HUES64 (cell line): ENCODE measurements around the gene SLITRK3.

ENCODE experiments used
- H3K27ac ChIP-seq: 2 replicates; pipeline ENCODE4 v1.7.0; 2013; ENCODE audit warnings: low read depth, low read length, inconsistent platforms
- H3K27me3 ChIP-seq: 2 replicates; pipeline ENCODE4 v1.6.1; 2013; ENCODE audit warnings: mild to moderate bottlenecking, low read length; ENCODE audit not compliant: insufficient read depth
- H3K36me3 ChIP-seq: 2 replicates; pipeline ENCODE4 v1.6.1; 2013; ENCODE audit warnings: mild to moderate bottlenecking, low read length; ENCODE audit not compliant: insufficient read depth
- H3K4me1 ChIP-seq: 2 replicates; pipeline ENCODE4 v1.6.1; 2013; ENCODE audit warnings: mild to moderate bottlenecking, low read length, moderate library complexity; ENCODE audit not compliant: insufficient read depth
- H3K4me3 ChIP-seq: 2 replicates; pipeline ENCODE4 v1.5.1; 2013; ENCODE audit warnings: mild to moderate bottlenecking, low read length, moderate library complexity
- H3K9ac ChIP-seq: 2 replicates; pipeline ENCODE4 v1.6.1; 2013; ENCODE audit warnings: mild to moderate bottlenecking, low read depth, low read length
- H3K9me3 ChIP-seq: 2 replicates; pipeline ENCODE4 v1.6.1; 2013; ENCODE audit warnings: low read depth, low read length; ENCODE audit not compliant: insufficient read depth
- WGBS: fragments of 150-250, 120-280 bp; methylation state at CpG from one replicate; pipeline ENCODE4 v1.1.7; 2013; ENCODE audit warnings: missing lambda C conversion rate; 5-methylcytosine and 5-hydroxymethylcytosine counted together

SLITRK3 gene

GRCh38 chr3:165204445-165204844 is 8.3 kb upstream of the SLITRK3 start:
- Histone ChIP-seq H3K9me3 (no peaks in the 10 kb centered on the region), H3K4me3 (no peak overlapping the region), H3K27me3 (peaks cover 18% of the 10 kb centered on the region), H3K36me3 (no peaks in the 10 kb centered on the region), H3K9ac (no peak overlapping the region), H3K4me1 (no peaks in the 10 kb centered on the region), H3K27ac (no peak overlapping the region)
- 92% methylated on average over 1 of the region's 1 CpG for WGBS

GRCh38 chr3:165202995-165203394 is 6.8 kb upstream of the SLITRK3 start:
- peaks cover 31% of the 10 kb centered on the region for H3K27me3 ChIP-seq
- H3K9ac ChIP-seq = no peak overlapping the region
- H3K4me1 ChIP-seq = no peaks in the 10 kb centered on the region
- 93% methylated on average over 4 of the region's 5 CpGs for WGBS
- no peak overlapping the region for H3K27ac ChIP-seq
- no peaks in the 10 kb centered on the region for H3K36me3 ChIP-seq
- H3K4me3 ChIP-seq = no peak overlapping the region
- no peaks in the 10 kb centered on the region for H3K9me3 ChIP-seq

GRCh38 chr3:165201964-165202363 is 5.8 kb upstream of the SLITRK3 start:
- no CpG with 5 or more reads among the region's 2 CpGs for WGBS

GRCh38 chr3:165197481-165197800 is 1.3 kb upstream of the SLITRK3 start:
- Histone ChIP-seq H3K27me3 (peaks cover 71% of the 10 kb centered on the region), H3K4me1 (peaks cover 14% of the 10 kb centered on the region), H3K9me3 (no peaks in the 10 kb centered on the region), H3K36me3 (no peaks in the 10 kb centered on the region), H3K4me3 (peak overlapping the region; percentile 73), H3K27ac (no peak overlapping the region), H3K9ac (no peak overlapping the region)
- 2% methylated on average over 3 of the region's 3 CpGs for WGBS

More at GRCh38 chr3:165201964-165202363, 5.8 kb upstream of the SLITRK3 start:
- Histone ChIP-seq H3K4me1 (peaks cover 6% of the 10 kb centered on the region; the same call in 1 of the 2 replicates), H3K36me3 (no peaks in the 10 kb centered on the region), H3K27me3 (peaks cover 31% of the 10 kb centered on the region), H3K4me3 (no peak overlapping the region), H3K27ac (no peak overlapping the region), H3K9ac (no peak overlapping the region), H3K9me3 (no peaks in the 10 kb centered on the region)

GRCh38 chr3:165196577-165197480 is 645 bp upstream of the SLITRK3 start:
- Histone ChIP-seq H3K9me3 (no peaks in the 10 kb centered on the region), H3K4me3 (peak overlapping the region; percentile 73), H3K9ac (peak overlapping the region; percentile 40; the same call in 1 of the 2 replicates), H3K27ac (no peak overlapping the region), H3K27me3 (peaks cover 71% of the 10 kb centered on the region), H3K36me3 (no peaks in the 10 kb centered on the region), H3K4me1 (peaks cover 19% of the 10 kb centered on the region)
- under 1% methylated on average over 46 of the region's 50 CpGs for WGBS

- no peak overlapping the region for H3K27ac ChIP-seq
- peaks cover 27% of the 10 kb centered on the region for H3K4me1 ChIP-seq
- no peaks in the 10 kb centered on the region for H3K9me3 ChIP-seq
- peak overlapping the region; percentile 73 for H3K4me3 ChIP-seq
- under 1% methylated on average over 18 of the region's 18 CpGs for WGBS
- peaks cover 71% of the 10 kb centered on the region for H3K27me3 ChIP-seq
- H3K9ac ChIP-seq = peak overlapping the region; percentile 11; the same call in 1 of the 2 replicates
- no peaks in the 10 kb centered on the region for H3K36me3 ChIP-seq
Measured at GRCh38 chr3:165195241-165195639, 944 bp downstream of the SLITRK3 start.

GRCh38 chr3:165194511-165195240 is 1.5 kb downstream of the SLITRK3 start:
- peak overlapping the region; percentile 73 for H3K4me3 ChIP-seq
- H3K27ac ChIP-seq = no peak overlapping the region
- peak overlapping the region; percentile 11; the same call in 1 of the 2 replicates for H3K9ac ChIP-seq
- 1% methylated on average over 20 of the region's 22 CpGs for WGBS
- peaks cover 69% of the 10 kb centered on the region for H3K27me3 ChIP-seq
- no peaks in the 10 kb centered on the region for H3K9me3 ChIP-seq
- peaks cover 27% of the 10 kb centered on the region for H3K4me1 ChIP-seq
- no peaks in the 10 kb centered on the region for H3K36me3 ChIP-seq

GRCh38 chr3:165193366-165194254 is 2.6 kb downstream of the SLITRK3 start:
- Histone ChIP-seq H3K27ac (peak overlapping the region; percentile 38; the same call in 1 of the 2 replicates), H3K9me3 (no peaks in the 10 kb centered on the region), H3K27me3 (peaks cover 59% of the 10 kb centered on the region), H3K9ac (peak overlapping the region; percentile 65), H3K4me1 (peaks cover 27% of the 10 kb centered on the region), H3K36me3 (no peaks in the 10 kb centered on the region), H3K4me3 (peak overlapping the region; percentile 73)
- under 1% methylated on average over 10 of the region's 18 CpGs for WGBS

GRCh38 chr3:165192610-165193192 is 3.5 kb downstream of the SLITRK3 start:
- peak overlapping the region; percentile 51; the same call in 1 of the 2 replicates for H3K9ac ChIP-seq
- H3K27ac ChIP-seq = peak overlapping the region; percentile 69; the same call in 1 of the 2 replicates
- no peaks in the 10 kb centered on the region for H3K9me3 ChIP-seq
- H3K27me3 ChIP-seq = peaks cover 50% of the 10 kb centered on the region
- WGBS = 1% methylated on average over 14 of the region's 14 CpGs
- peak overlapping the region; percentile 73 for H3K4me3 ChIP-seq
- peaks cover 27% of the 10 kb centered on the region for H3K4me1 ChIP-seq
- H3K36me3 ChIP-seq = no peaks in the 10 kb centered on the region

GRCh38 chr3:165191491-165191890 is 4.7 kb downstream of the SLITRK3 start:
- WGBS = 73% methylated on average over 3 of the region's 3 CpGs

More at GRCh38 chr3:165191491-165191890, 4.7 kb downstream of the SLITRK3 start:
- peaks cover 22% of the 10 kb centered on the region for H3K4me1 ChIP-seq
- no peak overlapping the region for H3K9ac ChIP-seq
- H3K27me3 ChIP-seq = peaks cover 38% of the 10 kb centered on the region
- no peak overlapping the region for H3K27ac ChIP-seq
- H3K9me3 ChIP-seq = no peaks in the 10 kb centered on the region
- H3K36me3 ChIP-seq = no peaks in the 10 kb centered on the region
- no peak overlapping the region for H3K4me3 ChIP-seq
